ENCODE results near the gene GMDS.
A peak's percentile ranks its signal among the peaks of the same experiment; 100 is the strongest.

GMDS gene

DNA sequence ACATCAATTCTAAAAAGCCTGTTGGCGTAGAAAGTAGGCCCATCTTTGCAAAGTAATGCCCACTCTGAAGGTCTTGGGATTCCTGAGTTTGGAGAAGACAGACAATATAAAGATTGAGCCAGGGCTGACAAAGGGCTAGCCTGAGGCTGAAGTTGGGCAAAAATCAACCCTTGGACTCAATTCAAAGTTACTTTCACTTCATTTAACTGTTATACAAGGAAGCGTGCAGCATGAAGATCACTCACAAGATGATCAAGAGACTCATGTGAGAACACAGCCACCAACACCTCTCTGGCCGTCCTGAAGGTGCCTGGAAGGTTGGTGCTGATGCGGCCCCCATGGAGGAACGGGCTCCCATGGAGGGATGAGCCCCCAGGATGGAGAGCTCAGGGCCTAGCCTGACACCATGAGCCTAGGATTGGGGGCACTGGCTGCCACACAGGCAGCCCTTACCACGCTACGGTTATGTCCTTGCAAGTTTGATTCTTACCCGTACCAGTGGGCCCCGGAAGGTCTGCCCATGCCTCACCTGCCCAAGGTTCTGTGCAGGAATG, 609.1 kb downstream of the GMDS start:
- DNase-seq: no peak

DNA sequence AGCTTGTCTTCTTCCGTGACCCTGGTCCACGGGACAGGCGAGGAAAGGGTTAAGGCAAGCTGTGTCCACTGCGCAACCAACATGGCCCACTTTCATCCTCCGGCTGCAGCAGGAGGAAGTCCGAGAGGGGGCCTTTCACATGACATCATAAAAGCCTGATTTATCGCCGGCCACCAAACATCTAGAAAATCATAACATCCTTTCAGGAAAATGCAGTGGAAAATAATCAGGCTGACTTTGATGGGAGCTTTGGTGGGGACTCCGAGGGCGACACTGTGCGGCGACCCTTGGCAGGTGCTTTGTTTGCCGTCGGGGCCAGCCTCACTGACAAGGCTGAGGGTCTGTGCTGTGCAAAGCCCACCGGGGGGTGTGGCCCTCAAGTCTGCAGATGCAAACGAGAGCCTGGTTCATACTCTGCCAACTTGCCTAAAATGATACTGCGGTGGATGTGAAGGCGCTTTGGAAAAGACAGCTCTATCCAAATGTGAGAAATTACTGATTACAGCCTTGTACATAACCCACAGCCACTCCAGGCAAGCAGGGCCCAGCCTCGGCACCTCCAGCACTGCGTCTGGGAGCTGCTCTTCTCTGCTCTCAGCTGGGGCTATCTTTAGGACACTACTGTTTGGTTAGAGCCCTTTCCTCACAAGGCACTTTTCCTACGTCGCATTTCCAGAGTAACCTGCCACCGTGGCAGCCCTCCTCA, 609.9 kb downstream of the GMDS start:
- no peak for DNase-seq

DNA sequence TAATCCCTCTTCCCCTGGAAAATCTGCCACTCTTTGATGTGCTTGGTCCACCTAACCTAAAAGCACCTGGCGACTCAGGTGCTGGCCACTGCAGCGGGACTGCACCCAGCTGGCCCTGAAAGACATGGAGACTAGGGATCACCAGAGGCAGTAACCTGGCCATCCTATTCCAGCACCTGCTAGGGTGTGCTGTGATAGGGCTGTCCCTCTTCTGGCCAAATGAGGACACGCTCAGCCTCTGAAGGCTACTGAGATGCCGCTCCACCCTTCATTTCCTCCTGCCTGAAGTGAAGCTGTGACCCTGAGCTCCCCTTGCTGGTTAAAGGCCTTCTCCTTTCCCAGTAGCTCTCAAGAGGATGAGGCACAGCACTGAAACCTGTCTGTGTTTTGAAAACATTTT, 611.3 kb downstream of the GMDS start:
- no peak for DNase-seq

DNA sequence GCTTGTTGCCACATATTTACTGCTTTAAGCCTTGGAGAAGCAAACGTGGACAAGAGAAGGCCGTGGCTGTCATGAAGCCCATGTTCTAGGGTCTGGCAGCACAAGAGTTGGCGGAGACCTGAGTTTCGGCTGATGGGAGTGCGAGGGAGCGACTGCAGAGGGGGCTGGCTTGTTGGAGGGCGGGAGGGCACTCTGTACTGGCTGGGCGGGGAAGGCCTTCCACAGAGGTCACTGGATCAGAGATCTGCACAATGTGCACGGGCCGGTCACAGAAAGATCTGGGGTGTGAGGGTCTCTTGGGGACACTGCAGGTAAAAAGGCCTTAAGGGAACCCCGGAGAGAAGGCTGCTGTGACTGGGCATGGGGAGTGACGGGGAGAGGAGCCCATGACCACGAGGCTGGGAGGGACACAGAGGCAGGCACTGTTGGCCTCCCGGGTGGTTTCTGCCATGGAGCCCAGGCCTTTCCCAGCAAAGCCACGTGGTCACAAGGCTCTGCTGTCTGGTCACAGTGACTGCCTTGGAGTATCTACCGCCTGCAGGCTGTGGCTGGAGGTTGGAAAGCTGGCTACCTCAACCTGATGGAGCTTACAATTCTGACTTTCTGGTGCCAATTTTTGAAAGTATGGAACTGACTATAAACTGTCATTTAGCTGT, 611.9 kb downstream of the GMDS start:
- no peak for DNase-seq

DNA sequence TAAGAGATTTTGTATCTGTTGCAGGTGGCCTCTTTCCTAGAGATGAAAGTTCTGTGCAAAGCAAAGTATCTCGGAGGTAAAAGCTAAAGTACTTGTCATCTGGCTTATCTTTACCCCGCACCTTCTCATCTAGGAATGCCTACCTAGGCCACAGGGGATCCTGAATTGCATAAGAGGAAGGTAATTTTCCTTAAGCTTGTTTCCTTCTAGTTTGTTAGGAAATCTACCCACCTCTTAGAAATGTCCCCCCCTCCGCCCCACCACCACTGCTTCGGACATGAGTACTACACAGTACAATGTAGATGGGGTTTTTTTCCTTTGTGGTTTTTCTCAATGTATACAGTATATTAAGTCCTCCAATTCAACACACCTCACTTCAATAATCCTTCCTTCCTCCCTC, 614.2 kb downstream of the GMDS start:
- DNase-seq: no peak

DNA sequence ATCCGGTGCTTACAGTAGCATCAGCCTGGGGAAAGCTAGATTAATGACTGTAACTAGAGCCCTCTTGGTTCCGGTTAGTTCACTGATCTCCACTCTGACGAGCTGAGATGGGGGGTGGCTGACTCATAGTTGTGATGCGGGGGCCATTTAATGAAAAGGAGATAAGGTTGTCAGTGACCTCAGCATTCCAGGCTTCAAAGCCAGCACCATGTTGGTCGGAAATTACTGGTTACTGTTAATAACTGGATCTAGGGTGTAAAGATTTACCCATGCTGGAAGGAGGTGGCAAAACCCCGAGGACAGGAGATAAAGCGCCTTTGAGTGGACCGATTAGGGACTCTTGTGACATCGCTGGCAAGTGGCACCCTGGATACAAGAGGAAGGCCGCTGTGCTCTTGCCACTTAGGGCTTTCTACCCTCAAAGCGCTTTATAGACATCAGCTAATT, 614.6 kb downstream of the GMDS start:
- no peak for DNase-seq

DNA sequence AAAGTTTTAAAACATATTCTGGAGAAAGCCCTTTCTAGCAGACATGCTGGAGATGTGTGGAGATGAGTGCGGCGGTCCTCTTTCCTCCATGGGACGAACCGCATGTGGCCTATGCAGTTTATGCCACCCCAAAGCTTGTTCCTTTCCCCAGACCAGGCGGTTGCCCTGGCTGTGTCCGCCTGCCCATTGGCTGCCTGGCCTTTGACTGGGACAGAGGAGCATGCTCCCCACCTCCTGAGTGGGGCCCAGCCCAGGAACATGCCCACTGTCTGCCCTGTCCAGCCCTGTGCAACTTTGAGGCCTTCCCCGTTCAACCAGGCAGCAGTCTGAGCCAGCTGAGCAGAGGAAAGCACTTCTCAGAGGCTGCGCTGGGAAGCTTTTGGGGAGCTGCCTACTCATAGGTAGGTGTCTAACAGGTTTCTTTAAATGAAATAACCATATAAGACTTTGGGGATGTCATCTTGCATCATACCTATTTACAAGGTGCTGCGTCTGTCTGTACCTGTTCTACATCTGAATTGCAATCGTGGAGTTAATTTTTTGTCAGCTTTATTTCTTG, 615.1 kb downstream of the GMDS start:
- no peak for DNase-seq

DNA sequence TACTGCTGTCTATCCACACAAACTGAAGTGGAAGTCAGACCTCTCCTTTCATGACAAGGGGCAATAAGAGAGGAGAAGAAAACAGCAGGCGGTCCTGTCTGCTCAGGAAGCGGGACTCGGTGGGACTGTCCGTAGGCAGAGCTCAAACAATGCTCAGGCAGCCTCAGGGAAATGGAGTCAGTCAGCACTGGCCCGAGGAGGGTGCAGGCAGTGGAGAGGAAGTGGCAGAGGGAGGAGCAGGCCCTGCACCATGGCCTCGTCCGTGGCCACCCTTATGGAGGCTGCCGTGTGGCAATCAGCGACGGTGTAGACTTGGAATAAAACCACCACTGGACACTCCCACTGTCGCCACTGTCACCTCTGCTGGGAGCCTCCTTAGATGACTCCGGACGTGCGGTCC, 616.1 kb downstream of the GMDS start:
- no peak for DNase-seq

DNA sequence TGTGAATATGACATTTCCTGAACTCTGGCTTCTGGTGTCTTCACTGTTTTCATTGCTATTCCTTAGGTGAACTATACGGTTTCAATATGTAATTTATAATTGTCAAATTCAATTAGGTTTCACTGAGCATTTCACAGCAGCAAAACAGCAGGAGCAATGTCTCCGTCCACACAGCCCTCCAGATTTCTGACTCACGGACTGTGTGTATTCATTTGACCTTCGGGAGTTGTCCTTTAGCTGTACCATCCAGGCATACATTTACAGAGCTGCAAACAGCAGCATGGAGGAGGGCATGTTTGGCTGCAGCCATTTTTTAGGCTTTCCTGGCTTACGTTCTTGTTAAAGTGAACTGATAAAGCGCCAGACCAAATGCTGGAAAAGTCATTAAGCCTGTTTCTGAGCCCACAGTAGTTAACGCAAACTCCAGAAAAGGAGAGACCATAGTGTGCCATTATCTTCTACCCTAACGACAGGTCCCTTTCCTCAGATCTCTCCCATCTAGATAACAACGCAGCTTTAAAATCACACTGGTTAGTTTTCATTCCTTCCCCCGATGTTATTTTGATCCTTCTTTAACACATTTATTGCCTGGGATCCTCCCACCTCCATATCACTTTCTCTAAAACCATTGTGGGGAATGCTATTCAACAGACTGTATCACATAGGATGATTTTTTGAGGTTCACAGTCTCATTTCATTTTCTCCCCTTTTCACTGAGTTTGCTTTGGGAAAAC, 617.4 kb downstream of the GMDS start:
- no peak for DNase-seq

DNA sequence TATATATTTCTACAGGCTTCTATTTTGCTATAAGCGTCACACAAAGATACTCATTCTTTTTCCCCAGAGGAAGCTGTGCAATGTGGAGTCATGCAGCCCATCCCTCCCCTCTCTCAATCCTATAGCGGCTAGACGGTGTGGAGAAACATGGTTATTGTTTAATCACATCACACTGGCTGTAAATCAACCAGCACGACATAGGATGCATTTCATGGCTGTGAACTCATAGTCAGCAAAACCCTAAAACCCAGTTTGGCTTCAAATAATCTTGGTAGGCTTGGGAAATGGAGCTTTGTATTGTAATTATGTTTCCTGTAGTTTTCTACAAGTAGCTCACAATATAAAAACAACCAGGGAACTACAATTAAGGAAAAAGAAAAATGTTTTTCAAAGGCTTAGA, 618.9 kb downstream of the GMDS start:
- no peak for DNase-seq

DNA sequence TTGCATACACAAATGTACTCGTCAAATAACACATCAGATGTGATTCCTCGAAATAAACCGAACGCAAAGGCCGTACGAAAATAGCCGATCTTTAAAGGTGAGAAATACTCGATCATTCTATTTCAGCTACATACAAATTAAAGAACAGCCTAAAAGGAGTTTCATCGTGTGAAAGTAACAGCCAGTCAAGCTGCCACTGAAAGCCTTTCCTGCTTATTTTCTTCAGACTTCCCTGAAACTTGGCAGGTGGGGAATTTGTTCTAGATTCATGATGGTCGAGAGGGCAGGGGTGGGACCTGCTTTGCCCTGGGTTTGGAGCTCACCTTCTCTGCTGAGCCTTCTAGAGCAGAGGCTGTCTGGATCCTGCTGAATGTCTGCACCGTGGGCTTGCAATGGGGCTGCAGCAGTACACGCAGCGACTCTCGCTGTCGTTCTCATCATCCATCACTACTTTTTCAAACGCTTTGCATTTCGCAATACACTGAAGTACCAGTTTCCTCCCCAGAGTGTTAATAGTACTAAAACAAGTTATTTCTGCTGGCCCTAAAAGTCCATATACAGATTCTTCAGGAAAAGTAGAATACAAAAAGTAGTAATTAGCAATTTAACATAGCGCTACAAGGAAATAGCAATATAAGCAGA, 619.5 kb downstream of the GMDS start:
- DNase-seq: no peak

DNA sequence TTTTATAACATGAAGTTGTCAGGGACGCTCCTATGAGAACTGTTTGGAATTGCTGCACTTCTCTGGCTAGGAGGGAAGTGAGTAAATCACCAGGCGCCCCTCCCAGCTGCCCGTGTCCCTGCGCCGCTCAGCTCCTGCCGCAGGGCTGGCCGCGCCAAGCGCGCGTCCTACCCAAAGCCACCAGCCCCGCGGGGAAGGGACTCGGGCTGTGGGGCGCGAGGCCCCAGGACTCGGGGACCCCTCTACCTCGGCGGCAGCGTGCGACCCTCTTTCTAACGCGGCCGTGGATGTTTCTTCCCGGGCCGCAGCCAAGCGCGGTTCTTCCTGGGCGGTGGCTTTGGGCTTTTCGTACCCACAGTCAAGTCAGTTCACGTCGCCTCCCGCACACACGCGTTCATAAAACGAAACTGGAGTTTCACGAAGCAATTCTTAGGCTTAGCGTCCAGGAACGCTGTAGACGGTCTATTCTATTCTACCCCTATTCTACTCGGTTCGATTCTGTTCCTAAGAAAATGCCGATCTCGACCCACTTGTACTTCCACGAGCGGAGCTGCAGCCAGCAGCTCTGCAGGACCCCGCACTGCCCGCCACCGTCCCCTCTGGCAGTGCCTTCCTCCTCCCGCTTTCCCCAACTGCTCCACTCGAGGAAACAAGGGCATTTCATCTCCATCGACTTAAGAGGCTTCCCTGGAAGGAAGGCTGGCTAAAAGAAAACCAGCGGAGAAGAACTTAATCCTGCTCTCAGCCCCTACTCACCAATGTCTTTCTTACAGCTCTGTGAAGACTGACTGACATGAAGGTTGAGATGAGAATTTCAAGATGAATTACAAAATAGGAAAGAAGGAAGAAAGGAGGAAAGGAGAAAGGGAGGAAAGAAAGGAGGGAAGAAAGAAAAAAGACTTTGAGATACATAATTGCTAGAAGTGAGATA, 620.3 kb downstream of the GMDS start:
- peak; percentile 46 to 74 (median 63) for DNase-seq

DNA sequence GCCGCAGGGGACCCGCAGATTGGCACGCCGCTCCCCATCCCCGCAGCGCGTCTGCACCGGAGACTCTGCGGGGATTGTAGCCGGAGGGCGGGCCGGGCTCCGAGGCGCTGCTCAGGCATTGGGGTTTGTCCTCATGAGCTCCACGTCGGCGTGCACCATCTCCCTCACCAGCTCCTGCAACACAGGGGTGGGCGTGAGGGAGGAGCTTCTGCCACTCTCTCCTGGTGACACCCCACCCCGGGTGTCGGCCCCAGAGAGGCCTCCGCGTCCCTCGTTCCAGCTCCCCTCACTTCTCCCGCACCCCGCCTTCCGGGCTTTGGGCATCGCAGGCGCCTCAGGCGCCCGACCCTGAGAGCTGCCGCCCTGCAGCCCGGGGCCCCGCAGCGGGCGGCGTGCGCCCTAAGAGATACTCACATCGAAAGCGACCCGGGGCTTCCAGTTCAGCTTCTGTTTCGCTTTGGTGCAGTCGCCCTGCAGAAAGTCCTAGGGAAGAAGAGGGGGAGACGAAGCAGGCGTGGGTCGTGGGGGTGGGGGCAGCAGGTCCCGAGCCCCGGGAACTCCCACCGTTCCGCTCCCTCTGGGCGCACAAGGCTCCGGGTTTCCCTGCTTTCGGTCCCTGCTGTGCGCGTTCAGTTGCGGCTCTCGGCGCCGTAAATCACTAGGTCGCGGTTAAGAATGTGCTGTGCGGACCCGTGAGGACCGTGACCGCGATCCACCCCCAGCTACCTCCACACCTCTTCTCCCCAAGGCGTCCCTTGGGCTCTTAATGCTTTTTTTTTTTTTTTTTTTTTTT, 621.2 kb downstream of the GMDS start:
- DNase-seq: peak in 2 of 4 experiments; percentile 33 to 41

DNA sequence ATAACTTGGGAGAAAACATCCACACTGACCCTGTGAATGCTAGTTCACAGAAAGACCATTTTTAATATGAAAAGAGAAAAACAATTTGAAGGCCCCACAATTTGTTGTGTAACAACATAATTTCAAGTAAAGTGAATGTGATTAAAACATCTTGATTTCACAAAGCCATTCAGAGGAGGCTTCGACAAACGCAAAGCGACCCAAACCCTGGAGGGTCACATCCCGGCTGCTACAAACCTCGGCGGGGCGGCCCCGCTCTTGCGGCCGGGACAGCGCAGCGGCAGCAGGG, 621.7 kb downstream of the GMDS start:
- no peak for DNase-seq

DNA sequence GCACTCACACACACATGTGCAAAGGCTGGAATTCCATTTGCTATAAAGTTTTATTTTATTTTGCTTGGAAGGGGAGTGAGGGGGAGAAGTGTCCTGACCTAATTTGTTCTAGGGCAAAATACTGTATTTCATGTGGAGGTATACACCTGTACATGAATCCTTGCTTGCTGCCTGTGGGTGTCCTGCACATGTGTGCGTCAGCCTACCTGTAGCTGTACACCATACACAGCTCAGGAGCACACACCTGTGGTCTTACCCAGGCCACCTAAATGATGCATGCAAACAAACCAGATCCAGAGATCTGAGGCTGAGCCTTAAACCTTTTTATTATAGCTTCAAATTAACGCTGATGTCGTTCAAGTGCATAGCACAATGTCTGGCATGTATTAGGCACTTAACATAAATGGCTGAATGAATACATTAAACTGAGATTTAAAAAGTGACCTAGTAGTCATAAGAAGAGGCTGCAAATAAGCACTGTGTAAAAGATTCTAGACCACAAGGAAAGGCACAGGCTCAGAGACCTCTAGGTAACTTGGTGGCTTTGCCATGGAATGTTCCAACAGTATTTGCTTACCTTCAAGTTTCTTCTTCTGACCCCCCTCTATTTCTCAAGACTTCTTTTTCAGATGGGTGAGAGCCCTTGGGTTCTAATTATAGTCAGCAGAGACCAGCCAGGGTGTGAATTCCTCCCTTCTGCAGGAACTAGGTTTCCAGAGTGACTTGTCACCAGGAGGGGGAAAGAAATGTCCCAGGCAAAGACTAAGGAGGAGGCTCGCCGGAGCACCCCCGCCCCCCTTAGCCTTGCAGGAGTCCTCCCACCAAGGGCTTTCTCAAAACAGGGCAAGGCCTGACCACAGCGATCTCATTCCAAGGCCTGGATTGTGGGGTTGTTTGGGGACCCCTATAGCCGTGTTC, 622.3 kb downstream of the GMDS start:
- DNase-seq: no peak

DNA sequence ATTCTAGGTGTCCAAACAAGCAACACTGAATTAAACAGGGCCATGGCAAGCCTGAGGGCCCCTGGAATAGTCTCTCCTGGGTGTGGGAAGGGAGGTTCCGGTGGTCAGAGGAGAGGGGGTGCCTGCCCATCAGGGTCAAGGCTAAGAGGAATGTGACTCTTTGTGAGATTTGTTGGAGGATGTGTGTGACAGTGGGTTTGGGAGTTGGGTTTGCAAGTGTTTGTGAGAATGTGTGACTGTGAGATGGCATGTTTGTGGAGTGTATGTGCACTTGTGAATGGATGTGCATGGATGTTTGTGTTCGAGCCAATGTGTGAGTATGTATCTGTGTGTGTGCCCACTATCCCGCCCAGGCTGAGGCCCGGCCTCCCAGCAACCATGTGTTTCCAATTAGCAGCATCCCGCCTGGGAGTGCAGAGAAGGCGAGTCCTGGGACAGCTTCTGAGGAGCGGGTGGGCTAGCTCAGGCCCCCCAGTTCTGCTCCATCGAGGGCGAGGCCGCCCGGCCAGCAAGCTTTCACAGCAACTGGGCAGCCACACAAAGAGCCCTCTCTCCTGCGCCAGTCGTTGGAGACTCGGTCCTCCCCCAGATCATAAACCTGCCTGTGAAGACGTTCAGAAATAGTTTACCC, 623.1 kb downstream of the GMDS start:
- DNase-seq: no peak

DNA sequence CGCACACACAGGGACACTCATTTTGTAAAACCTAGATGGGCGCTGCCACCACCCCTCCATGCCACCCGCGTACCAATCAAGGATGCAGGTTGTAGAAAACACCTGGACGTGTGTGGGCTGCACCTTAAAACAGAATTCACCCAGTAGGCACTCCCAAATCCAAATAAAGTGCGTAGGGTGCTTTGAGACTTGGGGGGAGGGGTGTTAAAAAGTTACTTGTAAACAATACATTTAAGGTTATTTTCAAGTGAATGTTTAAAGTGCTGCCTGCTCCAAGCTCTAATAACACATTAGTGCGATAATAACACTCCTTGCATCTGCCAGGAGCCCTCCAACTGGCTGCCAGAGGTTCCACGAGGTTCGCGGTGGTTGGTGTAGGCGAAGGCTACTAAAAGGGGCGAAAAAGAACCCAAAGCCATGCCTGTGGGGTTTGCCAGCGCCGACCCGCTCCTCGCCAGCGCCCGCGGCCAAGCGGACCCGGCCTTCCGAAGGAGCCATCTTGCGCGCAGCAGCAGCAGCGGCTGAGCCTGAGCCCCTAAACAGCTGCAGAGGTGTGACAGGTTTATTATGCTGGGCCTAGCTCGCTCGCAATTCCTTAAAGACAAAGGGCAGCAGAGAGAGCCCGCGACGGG, 624.2 kb downstream of the GMDS start:
- DNase-seq: no peak

DNA sequence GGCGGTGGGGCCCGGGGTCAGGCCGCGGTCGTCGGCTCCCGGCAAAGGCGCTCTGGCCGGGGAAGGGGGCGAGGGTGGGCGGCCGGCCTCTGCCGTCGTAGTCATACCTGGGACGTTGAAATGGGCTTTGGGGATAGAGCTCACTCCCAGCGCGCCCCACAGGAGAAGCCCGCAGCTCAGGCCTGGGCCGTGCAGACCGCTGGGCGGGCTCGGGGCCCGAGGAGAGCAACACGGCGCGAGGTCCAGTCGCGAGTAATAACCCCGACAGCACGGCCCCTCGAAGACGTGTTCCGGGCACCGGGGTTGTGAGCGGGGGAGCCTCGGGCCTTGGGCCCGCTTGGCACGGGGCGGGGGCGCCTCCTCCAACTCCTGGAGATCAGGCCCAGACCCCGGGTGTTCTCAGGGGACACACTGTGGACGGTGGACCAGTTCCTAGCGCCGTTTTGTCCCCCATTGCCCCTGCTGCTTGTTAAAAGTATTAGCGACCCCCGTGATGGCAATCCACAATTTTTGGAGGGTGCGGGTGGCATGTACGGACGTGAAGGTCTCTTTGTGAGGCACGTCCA, 624.8 kb downstream of the GMDS start:
- no peak for DNase-seq

Measured in suppressor macrophage (primary cell).